ENCODE results near the gene RNF148.

The RNF148 gene

DNA sequence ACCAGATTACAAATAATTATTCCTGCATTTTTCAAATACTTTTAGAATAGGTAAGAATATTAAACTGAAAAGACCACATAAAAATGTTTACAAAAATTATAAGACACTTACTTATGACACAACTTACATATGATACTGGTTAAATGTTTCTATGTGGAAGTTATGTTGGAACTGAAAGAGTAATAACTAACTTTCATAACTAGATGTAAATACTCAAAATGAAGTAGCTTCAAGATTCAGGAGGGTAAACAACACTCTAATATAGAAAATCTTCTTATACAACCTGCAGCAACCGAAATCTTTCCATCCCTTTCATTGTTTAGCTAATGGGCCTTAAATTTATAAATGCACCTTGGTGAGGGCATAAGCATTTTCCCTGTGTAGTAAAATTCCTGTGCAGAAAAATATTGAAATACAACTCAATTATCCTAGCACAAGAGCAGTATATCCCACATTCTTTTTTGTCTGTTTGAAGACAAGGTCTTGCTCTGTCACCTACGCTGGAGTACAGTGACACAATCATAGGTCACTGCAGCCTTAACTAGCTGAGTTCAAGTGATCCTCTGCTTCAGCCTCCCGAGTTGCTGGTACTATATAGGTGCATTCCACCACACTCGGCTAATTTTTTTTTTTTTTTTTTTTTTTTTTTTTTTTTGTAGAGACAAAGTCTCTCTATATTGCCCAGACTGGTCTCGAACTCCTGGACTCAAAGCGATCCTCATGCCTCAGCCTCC lies 14.8 kb upstream of the RNF148 start:
- Histone ChIP-seq H3K4me3 (ENCODE audit: low read depth in 1 of 2, low read length in 2 of 2) (no peak overlapping the region), H3K36me3 (ENCODE audit: control insufficient read depth in 1 of 2, insufficient read depth in 2 of 2, low read length in 2 of 2) (no peaks in the 10 kb centered on the region), H3K27ac (ENCODE audit: low read length) (no peak overlapping the region), H3K4me1 (ENCODE audit: control insufficient read depth in 1 of 2, insufficient read depth in 2 of 2, low read length in 2 of 2) (no peaks in the 10 kb centered on the region), H3K9me3 (ENCODE audit: control insufficient read depth in 1 of 2, low read length in 2 of 2) (no peaks in the 10 kb centered on the region), H3K27me3 (ENCODE audit: low read depth, low read length) (no peaks in the 10 kb centered on the region)

DNA sequence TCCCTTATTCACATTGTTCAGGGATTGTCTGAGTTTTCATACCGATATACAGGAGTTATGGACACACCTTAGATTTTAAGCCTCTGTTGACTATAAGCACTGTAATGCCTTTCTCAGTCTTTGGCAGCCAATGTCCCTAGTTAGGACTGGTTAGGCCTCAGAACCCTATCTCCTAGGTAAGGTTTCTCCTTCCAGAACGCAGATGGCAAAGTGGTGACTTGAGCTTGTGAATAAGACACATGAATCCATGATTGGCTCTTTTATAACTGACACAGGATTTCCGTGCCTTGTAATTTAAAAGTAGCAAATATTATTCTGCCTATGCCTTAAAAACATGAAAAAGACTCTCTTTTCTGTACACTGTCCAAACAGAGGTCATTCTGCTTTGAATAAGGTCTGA lies 12.5 kb upstream of the RNF148 start:
- H3K9me3 ChIP-seq (ENCODE audit: control insufficient read depth in 1 of 2, low read length in 2 of 2) = no peaks in the 10 kb centered on the region

DNA sequence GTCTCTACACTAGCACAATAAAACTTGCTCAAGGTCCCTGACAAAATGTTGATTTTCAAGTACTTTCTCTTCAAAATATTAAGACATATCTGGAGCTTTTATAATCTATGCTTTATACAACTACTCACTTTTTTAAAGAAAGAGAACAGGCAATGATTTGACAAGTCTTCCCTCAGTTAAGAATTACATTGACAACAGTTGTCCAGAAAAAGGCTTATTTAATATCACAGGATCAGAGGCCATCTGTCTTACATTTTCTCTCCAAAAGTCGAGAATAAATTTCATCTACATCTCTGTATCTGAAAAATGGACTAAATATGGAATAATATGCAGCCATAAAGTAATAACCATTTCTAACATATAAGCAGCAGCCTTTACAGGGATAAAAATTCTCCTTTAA lies 8.2 kb upstream of the RNF148 start:
- Histone ChIP-seq H3K27ac (ENCODE audit: low read length) (no peak overlapping the region), H3K36me3 (ENCODE audit: control insufficient read depth in 1 of 2, insufficient read depth in 2 of 2, low read length in 2 of 2) (no peaks in the 10 kb centered on the region), H3K27me3 (ENCODE audit: low read depth, low read length) (no peaks in the 10 kb centered on the region), H3K4me3 (ENCODE audit: low read depth in 1 of 2, low read length in 2 of 2) (no peak overlapping the region), H3K9me3 (ENCODE audit: control insufficient read depth in 1 of 2, low read length in 2 of 2) (no peaks in the 10 kb centered on the region), H3K4me1 (ENCODE audit: control insufficient read depth in 1 of 2, insufficient read depth in 2 of 2, low read length in 2 of 2) (no peaks in the 10 kb centered on the region)

More for the DNA sequence above, 12.5 kb upstream of the RNF148 start:
- Histone ChIP-seq H3K4me3 (ENCODE audit: low read depth in 1 of 2, low read length in 2 of 2) (no peak overlapping the region), H3K27me3 (ENCODE audit: low read depth, low read length) (no peaks in the 10 kb centered on the region), H3K4me1 (ENCODE audit: control insufficient read depth in 1 of 2, insufficient read depth in 2 of 2, low read length in 2 of 2) (no peaks in the 10 kb centered on the region), H3K36me3 (ENCODE audit: control insufficient read depth in 1 of 2, insufficient read depth in 2 of 2, low read length in 2 of 2) (no peaks in the 10 kb centered on the region), H3K27ac (ENCODE audit: low read length) (no peak overlapping the region)

DNA sequence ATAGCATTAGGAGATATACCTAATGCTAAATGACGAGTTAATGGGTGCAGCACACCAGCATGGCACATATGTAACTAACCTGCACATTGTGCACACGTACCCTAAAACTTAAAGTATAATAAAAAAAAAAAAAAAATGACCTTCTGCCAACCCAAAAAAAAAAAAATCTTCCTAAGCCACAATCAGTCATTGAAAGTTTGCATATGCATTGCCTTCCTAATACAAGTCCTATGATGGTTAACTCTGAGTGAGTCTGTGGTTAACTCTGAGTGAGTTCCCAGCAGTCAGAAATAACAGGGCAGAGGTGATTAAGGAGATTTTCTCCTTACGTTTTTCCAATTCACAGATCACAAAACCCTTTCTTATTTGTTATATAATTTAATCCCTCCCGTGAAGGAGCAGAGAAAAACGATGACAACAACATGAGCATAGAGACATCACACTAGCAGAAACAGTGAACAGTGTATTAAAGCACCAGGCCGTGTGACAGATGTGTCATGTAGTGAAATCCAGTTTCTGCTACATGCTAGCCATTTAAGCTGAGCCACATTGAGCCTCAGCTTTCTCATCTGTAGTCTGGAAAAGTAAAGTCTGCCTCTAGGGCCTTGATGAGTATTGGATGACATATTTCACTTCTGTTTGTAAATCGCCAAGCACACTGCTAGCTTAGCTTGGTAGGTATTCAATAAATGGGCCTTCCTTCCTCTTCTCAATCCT lies 7.4 kb upstream of the RNF148 start:
- no peaks in the 10 kb centered on the region for H3K4me1 ChIP-seq (ENCODE audit: control insufficient read depth in 1 of 2, insufficient read depth in 2 of 2, low read length in 2 of 2)
- H3K4me3 ChIP-seq (ENCODE audit: low read depth in 1 of 2, low read length in 2 of 2) = no peak overlapping the region
- H3K27ac ChIP-seq (ENCODE audit: low read length) = no peak overlapping the region
- no peaks in the 10 kb centered on the region for H3K9me3 ChIP-seq (ENCODE audit: control insufficient read depth in 1 of 2, low read length in 2 of 2)
- no peaks in the 10 kb centered on the region for H3K36me3 ChIP-seq (ENCODE audit: control insufficient read depth in 1 of 2, insufficient read depth in 2 of 2, low read length in 2 of 2)
- no peaks in the 10 kb centered on the region for H3K27me3 ChIP-seq (ENCODE audit: low read depth, low read length)

DNA sequence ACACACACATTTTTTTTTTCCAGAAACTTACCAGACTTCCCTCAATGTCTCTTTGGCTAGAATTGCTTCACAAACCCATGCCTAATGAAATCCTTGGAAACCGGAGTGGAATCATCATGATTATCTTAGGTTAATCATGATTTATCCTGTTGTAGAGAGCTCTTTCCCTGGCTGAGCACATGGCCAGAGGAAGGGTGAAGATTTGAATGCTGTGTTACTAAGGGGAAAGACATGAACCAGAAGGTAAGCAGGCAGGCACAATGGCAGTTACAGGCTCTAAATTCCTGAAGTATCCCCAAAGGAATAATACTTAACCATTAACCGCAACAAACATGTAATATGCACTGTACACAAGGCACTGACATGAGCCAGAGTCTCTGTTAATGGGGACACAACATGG lies 4.1 kb upstream of the RNF148 start:
- Histone ChIP-seq H3K4me3 (ENCODE audit: low read depth in 1 of 2, low read length in 2 of 2) (no peak overlapping the region), H3K4me1 (ENCODE audit: control insufficient read depth in 1 of 2, insufficient read depth in 2 of 2, low read length in 2 of 2) (no peaks in the 10 kb centered on the region), H3K27ac (ENCODE audit: low read length) (no peak overlapping the region), H3K27me3 (ENCODE audit: low read depth, low read length) (no peaks in the 10 kb centered on the region), H3K36me3 (ENCODE audit: control insufficient read depth in 1 of 2, insufficient read depth in 2 of 2, low read length in 2 of 2) (no peaks in the 10 kb centered on the region), H3K9me3 (ENCODE audit: control insufficient read depth in 1 of 2, low read length in 2 of 2) (no peaks in the 10 kb centered on the region)

DNA sequence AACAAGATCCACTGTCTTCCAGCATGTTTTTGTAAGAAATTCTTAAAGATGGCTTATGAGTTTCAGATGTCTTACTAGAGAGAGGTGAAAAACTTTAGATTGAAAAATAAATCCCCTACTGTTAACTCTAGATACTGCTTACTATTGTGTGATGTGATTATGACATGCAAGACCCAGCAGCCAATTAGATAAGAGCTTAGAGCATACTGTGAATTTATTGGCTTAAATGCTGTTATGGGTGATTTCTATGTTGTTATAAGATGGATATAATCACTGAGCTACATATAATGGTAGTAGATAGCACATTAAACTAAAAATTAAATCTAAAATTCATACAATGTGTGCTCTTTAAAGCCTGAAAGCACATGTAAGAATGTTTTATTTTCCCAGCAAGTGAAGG lies 3.7 kb downstream of the RNF148 start, which contains the start of gene RNF133:
Gene RNF133, minus strand, starts transcription at position 101 of the 400 bp plus-strand sequence. CDS start 199 bp downstream, outside the sequence.
- Histone ChIP-seq H3K9me3 (ENCODE audit: control insufficient read depth in 1 of 2, low read length in 2 of 2) (no peaks in the 10 kb centered on the region), H3K4me1 (ENCODE audit: control insufficient read depth in 1 of 2, insufficient read depth in 2 of 2, low read length in 2 of 2) (no peaks in the 10 kb centered on the region), H3K4me3 (ENCODE audit: low read depth in 1 of 2, low read length in 2 of 2) (no peak within 1 kb of the TSS), H3K27ac (ENCODE audit: low read length) (no peak within 1 kb of the TSS), H3K36me3 (ENCODE audit: control insufficient read depth in 1 of 2, insufficient read depth in 2 of 2, low read length in 2 of 2) (no peaks in the 10 kb centered on the region), H3K27me3 (ENCODE audit: low read depth, low read length) (no peaks in the 10 kb centered on the region)

DNA sequence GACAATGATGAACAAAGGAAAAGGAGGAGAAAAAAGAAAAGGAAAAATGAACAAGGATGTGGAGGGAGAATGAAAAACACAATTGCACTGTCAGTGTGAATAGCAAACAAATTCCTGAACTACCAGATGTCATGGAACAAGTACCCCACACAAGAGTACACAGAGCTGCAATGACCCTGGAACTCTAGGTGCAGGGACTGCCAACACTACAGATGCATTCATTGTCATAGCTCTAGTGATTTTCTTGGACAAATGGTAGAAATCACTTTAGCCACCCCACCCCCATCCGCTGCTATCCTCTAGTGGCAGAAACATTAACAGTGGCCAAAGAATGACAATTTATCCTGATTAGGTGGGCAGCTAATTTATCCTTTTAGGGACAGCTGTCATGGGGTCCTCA lies 6.9 kb downstream of the RNF148 start:
- no peak overlapping the region for H3K4me3 ChIP-seq (ENCODE audit: low read depth in 1 of 2, low read length in 2 of 2)
- no peaks in the 10 kb centered on the region for H3K4me1 ChIP-seq (ENCODE audit: control insufficient read depth in 1 of 2, insufficient read depth in 2 of 2, low read length in 2 of 2)
- H3K27me3 ChIP-seq (ENCODE audit: low read depth, low read length) = no peaks in the 10 kb centered on the region

DNA sequence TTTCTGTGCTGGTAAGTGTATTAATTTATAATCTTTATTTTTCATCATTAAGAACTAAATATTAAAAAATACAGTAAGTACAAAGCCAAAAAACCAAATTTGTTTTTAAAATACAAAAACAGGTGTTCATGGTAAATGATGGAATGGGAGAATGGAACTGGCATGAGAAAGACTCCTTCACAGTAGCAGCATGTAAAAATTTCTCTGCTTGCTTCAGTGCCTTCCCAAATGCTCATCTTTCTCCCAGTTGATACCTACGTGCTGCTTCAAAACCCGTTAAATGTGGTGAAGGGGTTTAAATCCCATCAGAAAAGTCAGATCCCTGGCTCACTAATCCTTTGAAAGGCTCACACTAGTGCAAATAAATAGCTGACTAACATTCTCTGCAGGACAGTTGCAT lies 8.0 kb downstream of the RNF148 start:
- Histone ChIP-seq H3K27me3 (ENCODE audit: low read depth, low read length) (no peaks in the 10 kb centered on the region), H3K4me1 (ENCODE audit: control insufficient read depth in 1 of 2, insufficient read depth in 2 of 2, low read length in 2 of 2) (no peaks in the 10 kb centered on the region), H3K27ac (ENCODE audit: low read length) (no peak overlapping the region), H3K36me3 (ENCODE audit: control insufficient read depth in 1 of 2, insufficient read depth in 2 of 2, low read length in 2 of 2) (no peaks in the 10 kb centered on the region), H3K9me3 (ENCODE audit: control insufficient read depth in 1 of 2, low read length in 2 of 2) (no peaks in the 10 kb centered on the region), H3K4me3 (ENCODE audit: low read depth in 1 of 2, low read length in 2 of 2) (no peak overlapping the region)

More for the DNA sequence above, 6.9 kb downstream of the RNF148 start:
- H3K9me3 ChIP-seq (ENCODE audit: control insufficient read depth in 1 of 2, low read length in 2 of 2) = no peaks in the 10 kb centered on the region
- no peak overlapping the region for H3K27ac ChIP-seq (ENCODE audit: low read length)
- H3K36me3 ChIP-seq (ENCODE audit: control insufficient read depth in 1 of 2, insufficient read depth in 2 of 2, low read length in 2 of 2) = no peaks in the 10 kb centered on the region

DNA sequence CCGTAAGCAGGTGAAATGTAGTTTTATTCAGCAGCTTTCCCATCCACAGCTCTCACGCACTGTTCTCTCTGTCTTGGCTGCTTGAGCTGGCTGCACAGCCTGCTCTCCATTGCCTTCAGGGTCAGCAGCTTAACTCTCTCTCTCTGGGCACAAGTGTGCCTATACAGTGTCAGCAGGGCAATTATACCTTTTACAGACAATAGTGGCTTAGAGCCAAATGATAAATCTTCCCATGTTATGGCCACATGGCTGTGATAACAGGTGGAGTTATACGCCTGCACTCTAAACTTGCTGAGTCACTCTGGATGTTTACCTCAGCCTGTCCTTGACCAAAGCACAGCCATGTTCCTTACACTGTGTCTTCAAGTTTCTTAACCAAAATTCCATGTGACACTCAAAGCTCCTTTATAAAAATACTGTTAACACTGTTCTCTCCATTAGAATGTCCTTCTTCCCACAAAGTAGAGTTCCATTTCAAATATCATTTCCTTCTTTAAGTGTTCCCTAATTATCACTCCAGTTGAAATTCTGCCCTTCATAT lies 9.9 kb downstream of the RNF148 start:
- no peaks in the 10 kb centered on the region for H3K27me3 ChIP-seq (ENCODE audit: low read depth, low read length)
- no peaks in the 10 kb centered on the region for H3K36me3 ChIP-seq (ENCODE audit: control insufficient read depth in 1 of 2, insufficient read depth in 2 of 2, low read length in 2 of 2)

DNA sequence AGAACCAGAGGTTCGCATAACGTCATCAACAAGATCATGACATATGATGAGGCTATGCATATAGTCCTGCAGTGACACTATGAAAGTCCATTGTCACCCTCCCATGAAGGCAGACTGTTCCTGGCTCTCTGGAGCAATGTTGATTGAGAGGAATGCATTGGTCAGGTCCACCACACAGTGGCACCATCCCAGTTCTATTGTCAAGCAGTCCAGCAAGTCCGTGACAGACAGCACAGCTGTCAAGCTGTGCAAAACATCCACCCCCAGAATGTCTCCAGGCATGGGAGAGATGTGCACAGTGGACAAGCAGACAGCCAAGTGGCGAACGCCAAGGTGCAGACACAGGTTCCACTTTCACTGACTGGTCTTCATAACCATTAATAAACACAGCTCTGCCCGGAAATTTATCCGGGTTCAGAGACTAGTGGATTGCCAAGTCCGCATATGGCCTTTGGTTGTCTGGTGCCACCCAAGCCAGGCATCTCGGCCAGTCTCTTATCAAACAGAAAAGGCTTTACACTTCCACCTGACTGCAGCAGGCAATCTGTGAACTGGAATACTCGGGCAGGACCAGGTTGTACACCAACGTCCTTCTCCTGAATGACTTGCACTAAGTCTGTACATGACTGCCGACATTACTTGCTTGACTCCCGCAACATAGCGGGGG lies 11.0 kb downstream of the RNF148 start:
- Histone ChIP-seq H3K9me3 (ENCODE audit: control insufficient read depth in 1 of 2, low read length in 2 of 2) (no peaks in the 10 kb centered on the region), H3K27ac (ENCODE audit: low read length) (no peak overlapping the region), H3K27me3 (ENCODE audit: low read depth, low read length) (no peaks in the 10 kb centered on the region), H3K36me3 (ENCODE audit: control insufficient read depth in 1 of 2, insufficient read depth in 2 of 2, low read length in 2 of 2) (no peaks in the 10 kb centered on the region), H3K4me3 (ENCODE audit: low read depth in 1 of 2, low read length in 2 of 2) (no peak overlapping the region), H3K4me1 (ENCODE audit: control insufficient read depth in 1 of 2, insufficient read depth in 2 of 2, low read length in 2 of 2) (no peaks in the 10 kb centered on the region)

More for the DNA sequence above, 9.9 kb downstream of the RNF148 start:
- no peaks in the 10 kb centered on the region for H3K4me1 ChIP-seq (ENCODE audit: control insufficient read depth in 1 of 2, insufficient read depth in 2 of 2, low read length in 2 of 2)
- no peaks in the 10 kb centered on the region for H3K9me3 ChIP-seq (ENCODE audit: control insufficient read depth in 1 of 2, low read length in 2 of 2)
- no peak overlapping the region for H3K27ac ChIP-seq (ENCODE audit: low read length)
- no peak overlapping the region for H3K4me3 ChIP-seq (ENCODE audit: low read depth in 1 of 2, low read length in 2 of 2)

Data from muscle layer of duodenum (tissue), 2 donors.